MM.1S (cell line): ENCODE results near the gene SRRM2.

Source experiments
- DNase-seq: peaks from one replicate; pipeline ENCODE4 v3.0.0-alpha.2; 2015
- H2AFZ ChIP-seq: fragments of 300-600 bp; sonication (generic); 2 replicates; pipeline ENCODE4 v1.6.0; 2016; ENCODE audit warnings: antibody characterized with exemption, low read length
- H3F3A ChIP-seq: fragments of 300-600 bp; sonication (generic); 2 replicates; pipeline ENCODE4 v1.6.1; 2016; ENCODE audit warnings: mild to moderate bottlenecking, antibody characterized with exemption, low read length, moderate library complexity, mixed read lengths; ENCODE audit not compliant: insufficient read depth
- H3K27ac ChIP-seq: fragments of 300-600 bp; sonication (generic); 2 replicates; pipeline ENCODE4 v1.5.1; 2016; ENCODE audit warnings: mild to moderate bottlenecking, low read length
- H3K27me3 ChIP-seq: fragments of 300-600 bp; sonication (generic); replicated peaks from 2 replicates; pipeline ENCODE4 v1.6.0; 2016; ENCODE audit warnings: low read length; ENCODE audit not compliant: insufficient read depth
- H3K36me3 ChIP-seq: fragments of 300-600 bp; sonication (generic); replicated peaks from 2 replicates; pipeline ENCODE4 v1.6.1; 2016; ENCODE audit warnings: mild to moderate bottlenecking, low read length, mixed read lengths; ENCODE audit not compliant: insufficient read depth
- H3K4me1 ChIP-seq: fragments of 300-600 bp; sonication (generic); 2 replicates; pipeline ENCODE4 v1.6.1; 2016; ENCODE audit warnings: low read length, mixed read lengths
- H3K4me2 ChIP-seq: fragments of 300-600 bp; sonication (generic); 2 replicates; pipeline ENCODE4 v1.6.0; 2016; ENCODE audit warnings: low read depth, low read length
- H3K4me3 ChIP-seq: fragments of 300-600 bp; sonication (generic); 2 replicates; pipeline ENCODE4 v1.5.1; 2016; ENCODE audit warnings: low read length, mixed read lengths
- H3K79me2 ChIP-seq: fragments of 300-600 bp; sonication (generic); 2 replicates; pipeline ENCODE4 v1.6.1; 2016; ENCODE audit warnings: mixed run types, low read length, mixed read lengths
- H3K9ac ChIP-seq: fragments of 300-600 bp; sonication (generic); 2 replicates; pipeline ENCODE4 v1.6.1; 2016; ENCODE audit warnings: low read length, mixed read lengths
- H3K9me2 ChIP-seq: fragments of 300-600 bp; sonication (generic); replicated peaks from 2 replicates; pipeline ENCODE4 v1.6.1; 2016; ENCODE audit warnings: mild to moderate bottlenecking, low read length, mixed read lengths; ENCODE audit not compliant: insufficient read depth
- H3K9me3 ChIP-seq: fragments of 300-600 bp; sonication (generic); replicated peaks from 2 replicates; pipeline ENCODE4 v1.6.1; 2016; ENCODE audit warnings: mild to moderate bottlenecking, low read length, mixed read lengths; ENCODE audit not compliant: insufficient read depth
- H4K20me1 ChIP-seq: fragments of 300-600 bp; sonication (generic); 2 replicates; pipeline ENCODE4 v1.6.1; 2016; ENCODE audit warnings: mild to moderate bottlenecking, low read length, moderate library complexity, mixed read lengths; ENCODE audit not compliant: insufficient read depth
- CTCF ChIP-seq: fragments of 300-600 bp; sonication (generic); IDR thresholded peaks from 2 replicates; pipeline ENCODE4 v1.5.1; 2016; ENCODE audit warnings: antibody characterized with exemption, low read length, mixed read lengths
- EZH2 ChIP-seq: fragments of 300-600 bp; sonication (generic); optimal IDR thresholded peaks from 2 replicates; pipeline ENCODE3; 2017; ENCODE audit warnings: low read depth, mild to moderate bottlenecking, antibody characterized with exemption, low read length, mixed read lengths
- EZH2phosphoT487 ChIP-seq: fragments of 300-600 bp; sonication (generic); IDR thresholded peaks from 2 replicates; pipeline ENCODE4 v1.6.1; 2018; ENCODE audit warnings: antibody characterized with exemption, low read length

Gene SRRM2

GRCh38 chr16:2786826-2787151 is 34.4 kb downstream of the SRRM2 start:
- DNase-seq = no peak
- Histone ChIP-seq H3K9me2 (no peaks in the 10 kb centered on the region), H4K20me1 (no peaks in the 10 kb centered on the region), H3K9ac (no peak overlapping the region), H3K79me2 (no peaks in the 10 kb centered on the region), H3K4me2 (no peak overlapping the region), H3K4me3 (no peak overlapping the region), H3K4me1 (no peaks in the 10 kb centered on the region), H2AFZ (no peak overlapping the region), H3K27ac (no peak overlapping the region), H3K9me3 (no peaks in the 10 kb centered on the region), H3F3A (no peaks in the 10 kb centered on the region), H3K36me3 (no peaks in the 10 kb centered on the region), H3K27me3 (peaks cover 70% of the 10 kb centered on the region)
- no peak for TF ChIP-seq EZH2phosphoT487

GRCh38 chr16:2787406-2787805 is 35.0 kb downstream of the SRRM2 start, which contains the start of gene PRSS33:
Gene PRSS33 (minus strand): TSS chr16:2787560. CDS start chr16:2786547, 1,013 bp downstream.
- TF ChIP-seq CTCF = no peak
- Histone ChIP-seq H3K36me3 (no peaks in the 10 kb centered on the region), H3K9me3 (no peaks in the 10 kb centered on the region), H3F3A (no peaks in the 10 kb centered on the region), H3K4me3 (no peak within 1 kb of the TSS), H3K9me2 (no peaks in the 10 kb centered on the region), H3K4me1 (no peaks in the 10 kb centered on the region), H3K4me2 (no peak within 1 kb of the TSS), H3K9ac (no peak within 1 kb of the TSS), H3K79me2 (no peaks in the 10 kb centered on the region), H3K27me3 (peaks cover 76% of the 10 kb centered on the region), H2AFZ (no peak within 1 kb of the TSS), H4K20me1 (no peaks in the 10 kb centered on the region), H3K27ac (no peak within 1 kb of the TSS)
- DNase-seq = no peak

DNA sequence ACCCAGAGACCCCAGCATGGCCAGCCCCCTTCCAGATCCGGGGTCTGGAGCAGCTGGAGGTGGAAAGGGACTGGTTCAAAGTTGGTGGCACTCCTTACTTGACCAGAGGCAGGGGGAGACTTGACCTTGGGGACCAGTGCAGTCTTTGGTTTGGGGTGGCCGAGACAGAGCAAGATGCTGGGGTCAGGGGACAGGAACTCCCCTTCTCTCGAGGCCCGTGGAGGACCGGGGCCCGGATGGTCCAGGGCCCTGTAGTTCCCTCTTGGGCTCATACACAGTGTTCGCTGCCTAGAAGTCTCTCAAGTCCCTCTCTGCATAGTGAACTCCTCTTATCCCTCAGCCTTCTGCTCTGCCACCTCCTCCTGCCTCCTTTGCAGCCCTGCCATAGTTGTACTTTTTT is 35.5 kb downstream of the SRRM2 start:
- H3K4me1 ChIP-seq = no peaks in the 10 kb centered on the region
- no peak overlapping the region for H3K27ac ChIP-seq
- no peaks in the 10 kb centered on the region for H3K36me3 ChIP-seq
- no peaks in the 10 kb centered on the region for H3F3A ChIP-seq
- H3K9me2 ChIP-seq = no peaks in the 10 kb centered on the region
- no peak for DNase-seq
- H3K4me3 ChIP-seq = no peak overlapping the region
- no peak overlapping the region for H3K9ac ChIP-seq
- H4K20me1 ChIP-seq = no peaks in the 10 kb centered on the region
- peaks cover 82% of the 10 kb centered on the region for H3K27me3 ChIP-seq
- H2AFZ ChIP-seq = no peak overlapping the region
- H3K4me2 ChIP-seq = no peak overlapping the region
- H3K79me2 ChIP-seq = no peaks in the 10 kb centered on the region
- TF ChIP-seq EZH2 (no peak), CTCF (no peak), EZH2phosphoT487 (no peak)
- H3K9me3 ChIP-seq = no peaks in the 10 kb centered on the region

DNA sequence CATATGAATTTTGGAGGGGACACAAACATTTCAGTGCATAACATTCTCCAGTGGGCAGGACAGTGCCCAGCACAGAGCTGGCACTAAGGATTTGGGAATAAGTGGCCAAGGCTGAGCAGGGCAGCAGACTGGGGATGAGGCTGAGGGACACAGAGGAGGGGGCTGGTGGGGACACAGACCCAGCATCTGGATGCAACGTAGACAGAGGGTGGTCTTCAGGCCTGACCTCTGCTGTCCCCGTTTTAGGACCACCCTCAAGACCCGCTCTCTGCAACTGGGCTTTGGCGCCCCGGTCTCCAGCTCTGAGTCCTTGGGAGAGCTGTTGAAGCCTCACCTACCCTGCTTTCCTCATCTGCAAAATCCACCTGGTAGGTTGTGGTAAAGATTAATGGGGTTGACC is 38.2 kb downstream of the SRRM2 start:
- H3K9me2 ChIP-seq = no peaks in the 10 kb centered on the region
- peaks cover 83% of the 10 kb centered on the region for H3K27me3 ChIP-seq
- no peak overlapping the region for H2AFZ ChIP-seq
- H3K27ac ChIP-seq = no peak overlapping the region
- no peaks in the 10 kb centered on the region for H3K36me3 ChIP-seq
- DNase-seq = no peak
- no peak overlapping the region for H3K4me3 ChIP-seq
- H3K9ac ChIP-seq = no peak overlapping the region
- TF ChIP-seq EZH2phosphoT487 (no peak), CTCF (no peak), EZH2 (no peak)
- H3K4me2 ChIP-seq = no peak overlapping the region
- no peaks in the 10 kb centered on the region for H3F3A ChIP-seq
- no peaks in the 10 kb centered on the region for H3K4me1 ChIP-seq
- no peaks in the 10 kb centered on the region for H3K79me2 ChIP-seq
- no peaks in the 10 kb centered on the region for H4K20me1 ChIP-seq
- no peaks in the 10 kb centered on the region for H3K9me3 ChIP-seq
